Glutamatergic neuron (in vitro differentiated cells): ENCODE data around the gene CREB3L2. TPM values are rescaled to one million over a fixed set of nuclear protein-coding genes. Genes with fewer than 3 reads are reported as not detected.
"Not testable (repeated sequence)": the region's sequence is repeated elsewhere in the genome, so short reads cannot be mapped to it uniquely, and the experiment has no call there.

ENCODE experiments used
- DNase-seq: peaks from one replicate; pipeline ENCODE4 v3.0.0; 2022
- H3K27ac Mint-ChIP-seq: one replicate; pipeline ENCODE4 v1.8.0; 2020; ENCODE audit warnings: mild to moderate bottlenecking, mixed read lengths, inconsistent platforms; ENCODE audit not compliant: unreplicated experiment
- H3K27me3 Mint-ChIP-seq: one replicate; pipeline ENCODE4 v1.8.0; 2020; ENCODE audit warnings: mild to moderate bottlenecking, moderate library complexity, mixed read lengths, inconsistent platforms; ENCODE audit not compliant: unreplicated experiment
- H3K36me3 Mint-ChIP-seq: one replicate; pipeline ENCODE4 v1.8.0; 2020; ENCODE audit warnings: mild to moderate bottlenecking, mixed read lengths, inconsistent platforms; ENCODE audit not compliant: unreplicated experiment
- H3K4me1 Mint-ChIP-seq: one replicate; pipeline ENCODE4 v1.8.0; 2020; ENCODE audit warnings: mild to moderate bottlenecking, low read depth, mixed read lengths, inconsistent platforms; ENCODE audit not compliant: unreplicated experiment
- H3K4me3 Mint-ChIP-seq: one replicate; pipeline ENCODE4 v1.8.0; 2020; ENCODE audit warnings: mild to moderate bottlenecking, mixed read lengths, inconsistent platforms; ENCODE audit not compliant: unreplicated experiment
- H3K9me3 Mint-ChIP-seq: one replicate; pipeline ENCODE4 v1.8.0; 2020; ENCODE audit warnings: mild to moderate bottlenecking, moderate library complexity, mixed read lengths, inconsistent platforms; ENCODE audit not compliant: unreplicated experiment
- total RNA-seq: library from RNA; stranded (reverse); fragmentation: NEBNext Ultra II Directional; extraction: Animal tissue kit (Norgen Biotek cat#: 25700); gene quantifications from one replicate; pipeline ENCODE4 v1.2.1, GENCODE V29; 2021; ENCODE audit not compliant: unreplicated experiment
- TF ChIP-seq, protein P1 (sequence below): fragments of 200-600 bp; sonication (generic); IDR thresholded peaks from one replicate; pipeline ENCODE4 v1.5.0; 2021; ENCODE audit not compliant: partially characterized antibody, unreplicated experiment

Gene CREB3L2
- total RNA-seq, 1 donor from 2014 or later: 45.4 TPM

DNA sequence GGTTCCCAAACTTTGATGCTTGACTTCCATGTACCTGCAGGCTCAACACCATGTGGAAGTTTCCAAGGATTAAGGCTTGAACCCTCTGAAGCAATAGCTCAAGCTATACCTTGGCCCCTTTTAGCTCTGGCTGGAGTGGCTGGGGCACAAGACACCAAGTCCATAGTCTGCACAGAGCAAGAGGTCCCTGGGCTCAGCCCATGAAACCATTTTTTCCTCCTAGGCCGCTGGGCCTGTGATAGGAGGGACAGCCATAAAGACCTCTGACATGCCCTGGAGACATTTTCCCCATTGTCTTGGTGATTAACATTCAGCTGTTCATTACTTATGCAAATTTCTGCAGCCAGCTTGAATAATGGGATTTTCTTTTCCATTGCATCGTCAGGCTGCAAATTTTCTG lies 169.5 kb downstream of the CREB3L2 start:
- Mint-ChIP-seq H3K4me1 (peaks cover 8% of the 10 kb centered on the region), H3K27ac (no peak overlapping the region), H3K27me3 (no peaks in the 10 kb centered on the region), H3K9me3 (peaks cover 4% of the 10 kb centered on the region), H3K36me3 (peaks cover 21% of the 10 kb centered on the region), H3K4me3 (no peak overlapping the region)
- TF ChIP-seq, protein P1, sequence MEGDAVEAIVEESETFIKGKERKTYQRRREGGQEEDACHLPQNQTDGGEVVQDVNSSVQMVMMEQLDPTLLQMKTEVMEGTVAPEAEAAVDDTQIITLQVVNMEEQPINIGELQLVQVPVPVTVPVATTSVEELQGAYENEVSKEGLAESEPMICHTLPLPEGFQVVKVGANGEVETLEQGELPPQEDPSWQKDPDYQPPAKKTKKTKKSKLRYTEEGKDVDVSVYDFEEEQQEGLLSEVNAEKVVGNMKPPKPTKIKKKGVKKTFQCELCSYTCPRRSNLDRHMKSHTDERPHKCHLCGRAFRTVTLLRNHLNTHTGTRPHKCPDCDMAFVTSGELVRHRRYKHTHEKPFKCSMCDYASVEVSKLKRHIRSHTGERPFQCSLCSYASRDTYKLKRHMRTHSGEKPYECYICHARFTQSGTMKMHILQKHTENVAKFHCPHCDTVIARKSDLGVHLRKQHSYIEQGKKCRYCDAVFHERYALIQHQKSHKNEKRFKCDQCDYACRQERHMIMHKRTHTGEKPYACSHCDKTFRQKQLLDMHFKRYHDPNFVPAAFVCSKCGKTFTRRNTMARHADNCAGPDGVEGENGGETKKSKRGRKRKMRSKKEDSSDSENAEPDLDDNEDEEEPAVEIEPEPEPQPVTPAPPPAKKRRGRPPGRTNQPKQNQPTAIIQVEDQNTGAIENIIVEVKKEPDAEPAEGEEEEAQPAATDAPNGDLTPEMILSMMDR: no peak
- no peak for DNase-seq

DNA sequence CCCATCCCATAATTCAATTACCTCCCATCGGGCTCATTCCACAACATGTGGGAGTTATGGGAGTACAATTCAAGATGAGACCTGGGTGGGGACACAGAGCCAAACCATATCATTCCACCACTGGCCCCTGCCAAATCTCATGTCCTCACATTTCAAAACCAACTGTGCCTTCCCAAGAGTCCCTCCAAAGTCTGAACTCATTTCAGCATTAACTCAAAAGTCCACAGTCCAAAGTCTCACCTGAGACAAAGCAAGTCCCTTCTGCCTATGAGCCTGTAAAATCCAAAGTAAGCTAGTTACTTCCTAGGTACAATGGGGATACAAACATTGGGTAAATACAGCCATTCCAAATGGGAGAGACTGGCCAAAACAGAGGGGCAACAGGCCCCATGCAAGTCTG lies 170.3 kb downstream of the CREB3L2 start:
- not testable (repeated sequence) for H3K4me1 Mint-ChIP-seq, H3K27ac Mint-ChIP-seq, H3K4me3 Mint-ChIP-seq, H3K27me3 Mint-ChIP-seq, DNase-seq, H3K9me3 Mint-ChIP-seq
- H3K36me3 Mint-ChIP-seq: peaks cover 21% of the 10 kb centered on the region

DNA sequence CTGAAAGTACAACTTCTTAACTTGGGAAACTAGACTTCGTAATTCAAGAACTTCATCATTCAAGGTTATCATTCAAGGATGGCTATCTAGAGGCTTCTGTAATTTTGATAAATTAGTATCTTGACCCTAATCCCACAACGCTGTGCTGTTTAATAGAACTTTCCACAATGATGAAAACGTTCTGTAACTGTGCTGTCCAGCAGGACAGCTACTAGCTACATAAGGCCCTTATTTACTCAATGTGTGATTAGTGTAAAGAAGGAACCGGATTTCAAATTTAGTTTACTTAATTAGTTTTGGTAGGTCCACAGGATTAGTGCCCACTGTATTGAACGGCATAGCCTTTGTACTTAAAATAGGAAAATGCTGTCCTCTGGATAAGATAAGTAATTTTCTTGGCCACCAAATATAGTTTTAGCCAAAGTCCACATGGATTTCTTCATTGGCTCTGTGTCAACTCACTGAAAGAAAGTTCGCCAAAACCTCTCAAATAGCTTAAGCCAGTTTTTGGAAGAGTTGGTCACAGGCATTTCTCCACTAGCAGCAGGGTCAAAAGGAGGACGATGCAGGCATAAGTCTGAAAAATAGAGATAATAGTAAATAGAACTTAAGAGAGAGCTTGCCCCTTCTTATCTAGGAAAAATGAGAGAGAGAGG lies 172.4 kb downstream of the CREB3L2 start:
- Mint-ChIP-seq H3K9me3 (peaks cover 4% of the 10 kb centered on the region), H3K27me3 (no peaks in the 10 kb centered on the region), H3K27ac (no peak overlapping the region), H3K4me1 (peaks cover 8% of the 10 kb centered on the region), H3K36me3 (peaks cover 21% of the 10 kb centered on the region), H3K4me3 (no peak overlapping the region)
- no peak for DNase-seq
- TF ChIP-seq, protein P1: no peak

DNA sequence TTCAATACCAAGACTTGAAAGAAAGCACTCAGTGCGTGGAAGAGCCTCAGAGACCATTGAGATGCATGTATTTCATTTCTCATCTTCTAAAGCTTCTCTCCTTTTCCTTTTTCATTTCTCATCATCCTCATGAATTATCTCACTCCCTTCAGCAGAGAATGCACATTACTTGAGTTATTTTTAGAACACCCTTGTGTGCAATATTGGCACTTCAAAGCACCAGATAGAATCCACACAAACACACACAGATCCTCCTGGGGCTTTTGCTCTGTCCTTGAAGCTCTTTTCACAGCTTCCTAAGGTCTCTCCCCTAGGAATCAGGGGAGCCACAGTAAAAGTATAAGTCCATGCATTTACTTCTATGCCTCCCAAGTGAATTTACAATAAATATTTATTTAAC lies 173.4 kb downstream of the CREB3L2 start:
- Mint-ChIP-seq H3K4me1 (peaks cover 8% of the 10 kb centered on the region), H3K27ac (no peak overlapping the region), H3K9me3 (peaks cover 4% of the 10 kb centered on the region), H3K4me3 (peak overlapping the region; percentile 60), H3K27me3 (no peaks in the 10 kb centered on the region), H3K36me3 (peaks cover 18% of the 10 kb centered on the region)
- DNase-seq: no peak
- TF ChIP-seq, protein P1: no peak

DNA sequence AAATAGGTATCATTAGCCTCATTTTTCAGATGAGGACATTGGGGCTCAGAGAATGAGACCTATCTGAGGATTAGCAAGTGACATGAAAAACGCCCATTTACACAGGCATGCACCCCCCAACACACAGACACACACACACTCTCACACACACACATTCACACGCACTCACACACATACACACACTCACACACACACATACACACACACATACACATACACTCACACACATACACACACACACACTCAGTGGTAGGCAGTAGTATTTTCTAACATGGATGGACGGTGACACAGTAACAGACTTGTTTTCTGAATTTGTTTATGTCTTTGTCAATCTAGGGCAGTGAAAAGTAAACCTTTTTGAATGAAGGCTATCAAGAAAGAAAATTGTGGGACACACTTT lies 176.4 kb downstream of the CREB3L2 start:
- no peak overlapping the region for H3K27ac Mint-ChIP-seq
- TF ChIP-seq, protein P1: no peak
- H3K27me3 Mint-ChIP-seq: no peaks in the 10 kb centered on the region
- H3K36me3 Mint-ChIP-seq: peaks cover 6% of the 10 kb centered on the region
- H3K4me3 Mint-ChIP-seq: no peak overlapping the region
- H3K9me3 Mint-ChIP-seq: no peaks in the 10 kb centered on the region
- peaks cover 18% of the 10 kb centered on the region for H3K4me1 Mint-ChIP-seq
- DNase-seq: no peak

Other genes with a start within 250 kb of the CREB3L2 start
- gene DGKI, start 155.1 kb downstream of the CREB3L2 start, total RNA-seq: 19.4 TPM
- gene AKR1D1, start 74.4 kb upstream of the CREB3L2 start, total RNA-seq: not detected